Adrenal gland (tissue), 19 donors: ENCODE data around the gene TRAF7. TPM values are rescaled to one million over a fixed set of nuclear protein-coding genes. Genes with fewer than 3 reads are reported as not detected.
"Not testable (repeated sequence)": the region's sequence is repeated elsewhere in the genome, so short reads cannot be mapped to it uniquely, and the experiment has no call there.

Source experiments
- DNase-seq, 7 donors: peaks; one replicate each; pipeline ENCODE4 v3.0.0-alpha.2; 2019 to 2020
- H3K27ac ChIP-seq, 5 donors: fragments of 200-600 bp; sonication (generic) in 4 of 5; 1 replicate in 3 of 5; 2 replicates in 2 of 5; pipeline versions ENCODE4 v1.5.1 to v1.8.0; 2016 to 2020; ENCODE audit warnings: mild to moderate bottlenecking in 1 of 5
- H3K27me3 ChIP-seq: fragments of 200-600 bp; 2 replicates; pipeline ENCODE4 v1.8.0; 2021
- H3K36me3 ChIP-seq, 2 donors: fragments of 200-600 bp; replicated peaks in 1 of 2; 1 replicate in 1 of 2; 2 replicates in 1 of 2; pipeline versions ENCODE4 v1.5.1 to v1.8.0; 2018 to 2022
- H3K4me1 ChIP-seq, 2 donors: fragments of 200-600 bp; replicated peaks in 1 of 2; 1 replicate in 1 of 2; 2 replicates in 1 of 2; pipeline versions ENCODE4 v1.5.1 to v1.8.0; 2018 to 2021
- H3K4me3 ChIP-seq, 4 donors: fragments of 200-600 bp; sonication (generic) in 3 of 4; one replicate each; pipeline ENCODE4 v1.5.1; 2016 to 2018
- H3K9me3 ChIP-seq, 3 donors: fragments of 200-600 bp; sonication (generic) in 1 of 3; replicated peaks in 1 of 3; 1 replicate in 2 of 3; 2 replicates in 1 of 3; pipeline versions ENCODE4 v1.5.1 to v1.8.0; 2016 to 2021
- CTCF ChIP-seq, 6 experiments: fragments of 450-650 bp in 4 of 6; fragments of 200-600 bp in 2 of 6; sonication (generic) in 1 of 6; IDR thresholded peaks; 1 replicate in 5 of 6; 2 replicates in 1 of 6; pipeline versions ENCODE4 v1.5.1 to v1.8.0; 2016 to 2021; ENCODE audit warnings: antibody characterized with exemption in 6 of 6, mild to moderate bottlenecking in 2 of 6, moderate library complexity in 1 of 6
- POLR2A ChIP-seq, 2 donors: fragments of 450-650 bp; IDR thresholded peaks; one replicate each; pipeline ENCODE4 v1.6.1; 2017; ENCODE audit warnings: antibody characterized with exemption in 2 of 2, mild to moderate bottlenecking in 2 of 2, moderate library complexity in 1 of 2
- WGBS, 4 donors: extraction: QIAGEN DNeasy Blood & Tissue Kit in 2 of 4; methylation state at CpG; one replicate each; pipeline versions ENCODE4 v1.1.5 to v1.1.7; 2013 to 2017; 5-methylcytosine and 5-hydroxymethylcytosine counted together
- intact Hi-C, 2 donors: fragments of 100-400 bp; cut with DNase I; formaldehyde crosslinking; loops; one replicate each; pipeline versions ENCODE4 v1.14.1 to v1.15.0; 2022 to 2023
- long read RNA-seq, 10 donors: library from polyadenylated mRNA in 3 of 10; unstranded in 2 of 10; stranded (forward) in 1 of 10; transcript quantifications; one replicate each; pipeline ENCODE4 v2.0.0 and lab custom pipeline, GENCODE V29; 2021 to 2026
- polyA plus RNA-seq, 3 donors: library from polyadenylated mRNA; stranded (reverse); fragments of 200-250 nt in 2 of 3; fragments of 350-450 nt in 1 of 3; fragmentation: Illumina TruSeq in 1 of 3; extraction: RNeasy Lipid Tissue Mini Kit (QIAGEN cat#74804) in 1 of 3; gene quantifications; one replicate each; pipeline ENCODE4 v1.2.3, GENCODE V29; 2013 to 2014
- total RNA-seq, 9 donors: library from RNA; depleted of rRNA in 4 of 9; stranded (reverse); fragments of >200 nt in 4 of 9; fragments of 120-200 nt in 1 of 9; fragmentation: NEBNext Ultra II Directional in 1 of 9; extraction: Animal tissue kit (Norgen Biotek cat#: 25700) in 1 of 9; gene quantifications; one replicate each; pipeline versions ENCODE4 v1.1.0 to v1.2.4, GENCODE V29; 2013 to 2023
- donor health status: healthy with polysubstance abuse.
- donor health status: Bipolar disorder and iron deficiency.
- donor health status: DM: yes; HTN: yes; CAD: no.
- donor health status: DM: no; HTN: no; CAD: no.
- donor health status: DM: no; HTN: no; CAD: no.
- donor health status: DM: yes; HTN: yes; CAD: no.

Gene TRAF7
- total RNA-seq (100 to 1,000 TPM in 1 of 9 donors, 10 to 100 TPM in 8; 28.4 to 129 (median 57.1) TPM), polyA plus RNA-seq (10 to 100 TPM; 21.0 to 47.8 (median 43.8) TPM)
- long read RNA-seq, donor 1, transcript TRAF7-201 (21 exons, 3,700 nt): major isoform, 5 of 6 reads
- long read RNA-seq, donor 1, partial matches to known transcripts: 0 of 6 reads
- long read RNA-seq, donor 1, other reads (novel, unspliced or antisense): 0 of 6 reads
- long read RNA-seq, donor 2, transcript TRAF7-201 (21 exons, 3,700 nt): major isoform, 6 of 6 reads
- long read RNA-seq, donor 2, partial matches to known transcripts: 0 of 6 reads
- long read RNA-seq, donor 2, other reads (novel, unspliced or antisense): 0 of 6 reads
- long read RNA-seq, donor 3, partial matches to known transcripts: 0 of 4 reads
- long read RNA-seq, donor 3, other reads (novel, unspliced or antisense): 0 of 4 reads
- long read RNA-seq, donor 4, partial matches to known transcripts: 4 of 6 reads
- long read RNA-seq, donor 4, other reads (novel, unspliced or antisense): 0 of 6 reads
- long read RNA-seq, donor 5, transcript TRAF7-201 (21 exons, 3,700 nt): major isoform, 122 of 173 reads
- long read RNA-seq, donor 5, partial matches to known transcripts: 27 of 173 reads
- long read RNA-seq, donor 5, other reads (novel, unspliced or antisense): 23 of 173 reads
- long read RNA-seq, donor 6, partial matches to known transcripts: 1 of 9 reads
- long read RNA-seq, donor 6, other reads (novel, unspliced or antisense): 8 of 9 reads
- long read RNA-seq, donor 7, partial matches to known transcripts: 0 of 4 reads
- long read RNA-seq, donor 7, other reads (novel, unspliced or antisense): 0 of 4 reads
- long read RNA-seq, donor 8, transcript TRAF7-201 (21 exons, 3,700 nt): major isoform, 11 of 11 reads
- long read RNA-seq, donor 8, partial matches to known transcripts: 0 of 11 reads
- long read RNA-seq, donor 8, other reads (novel, unspliced or antisense): 0 of 11 reads
- long read RNA-seq, donor 9, partial matches to known transcripts: 0 of 4 reads
- long read RNA-seq, donor 9, other reads (novel, unspliced or antisense): 0 of 4 reads
- long read RNA-seq, donor 10, partial matches to known transcripts: 0 of 4 reads
- long read RNA-seq, donor 10, other reads (novel, unspliced or antisense): 0 of 4 reads

DNA sequence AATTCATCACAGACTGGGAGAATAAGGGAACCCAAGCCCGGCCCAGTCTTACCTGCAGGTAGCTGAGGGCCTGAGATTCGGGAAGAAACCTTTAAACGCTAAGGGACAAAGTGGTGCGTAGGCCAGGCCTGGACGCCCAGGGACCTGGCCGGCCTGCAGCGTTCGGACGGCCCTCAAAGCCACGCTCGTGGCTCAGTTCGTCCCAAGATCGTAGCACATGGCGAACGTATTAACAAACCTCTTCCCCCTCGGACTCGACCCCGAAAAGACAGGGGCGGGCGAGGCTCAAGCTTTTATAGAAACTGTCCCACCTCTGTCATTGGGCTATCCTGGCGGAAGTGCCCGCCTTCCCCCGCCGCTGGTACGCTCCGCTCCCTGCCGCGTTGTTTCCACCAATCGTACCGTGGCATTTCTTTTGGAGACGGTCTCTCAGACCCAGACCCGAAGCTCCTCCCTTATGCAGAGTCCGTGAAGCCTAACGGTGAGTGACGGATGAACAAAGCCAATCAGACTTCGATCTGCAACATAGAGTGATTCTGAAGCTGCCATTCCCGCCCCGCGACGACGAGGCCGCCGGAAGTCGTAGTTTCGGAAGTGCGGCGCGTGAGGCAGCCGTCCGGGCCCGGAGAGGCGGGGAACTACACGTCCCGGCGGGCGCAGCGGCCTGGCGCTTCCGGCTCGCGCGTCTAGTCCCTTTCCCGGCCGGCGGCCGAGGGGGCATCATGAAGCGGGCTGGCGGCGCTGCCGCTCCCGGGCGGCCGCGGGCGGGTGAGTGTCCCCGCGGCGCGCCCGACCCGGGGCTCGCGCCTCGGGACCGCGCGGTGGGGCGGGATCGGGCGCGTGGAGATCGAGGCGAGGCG is at the start of gene TRAF7:
TSS of gene TRAF7 (plus strand) at position 692 of the 860 bp plus-strand sequence. CDS start 8,139 bp downstream, outside the sequence.
- peak; percentile 99 for TF ChIP-seq POLR2A (IDR thresholded peaks at IDR 0.05)
- no peak for TF ChIP-seq CTCF (IDR thresholded peaks at IDR 0.05)

GRCh38 chr16:2106211-2106610 is 49.4 kb upstream of the TRAF7 start:
- H3K36me3 ChIP-seq: peaks cover 0 to 51% of the 10 kb centered on the region in 2 donors
- DNase-seq, intact Hi-C loops, H3K9me3 ChIP-seq, H3K4me1 ChIP-seq, H3K27ac ChIP-seq, H3K4me3 ChIP-seq, H3K27me3 ChIP-seq: not testable (repeated sequence)
- 95 to 98% methylated on average over 36 to 37 of the region's 38 CpGs; no CpG with 5 or more reads in 2 of the 4 donors for whole genome bisulfite sequencing, 4 donors

More for the DNA sequence above, at the start of gene TRAF7:
- intact Hi-C loops: no loop called here
- WGBS, 4 donors: 0 to 1% (median 1%) methylated on average over 14 to 93 of the region's 94 CpGs
- Histone ChIP-seq H3K4me3 (peak within 1 kb of the TSS; percentile 52 to 94 (median 82)), H3K27ac (peak within 1 kb of the TSS in 4 of 5 donors; percentile 68 to 96 (median 80)), H3K4me1 (peaks cover 34 to 70% of the 10 kb centered on the region in 2 donors), H3K9me3 (no peaks in the 10 kb centered on the region), H3K27me3 (no peaks in the 10 kb centered on the region), H3K36me3 (no peaks in the 10 kb centered on the region)
- peak; percentile 98 to 100 (median 99) for DNase-seq

- H3K27ac ChIP-seq, intact Hi-C loops, DNase-seq, H3K4me3 ChIP-seq, H3K9me3 ChIP-seq, H3K27me3 ChIP-seq, H3K4me1 ChIP-seq: not testable (repeated sequence)
- H3K36me3 ChIP-seq: peaks cover 0 to 60% of the 10 kb centered on the region in 2 donors
- 85 to 89% (median 89%) methylated on average over 12 to 17 of the region's 17 CpGs for WGBS, 4 donors
Measured at GRCh38 chr16:2107121-2107790, 48.3 kb upstream of the TRAF7 start.

DNA sequence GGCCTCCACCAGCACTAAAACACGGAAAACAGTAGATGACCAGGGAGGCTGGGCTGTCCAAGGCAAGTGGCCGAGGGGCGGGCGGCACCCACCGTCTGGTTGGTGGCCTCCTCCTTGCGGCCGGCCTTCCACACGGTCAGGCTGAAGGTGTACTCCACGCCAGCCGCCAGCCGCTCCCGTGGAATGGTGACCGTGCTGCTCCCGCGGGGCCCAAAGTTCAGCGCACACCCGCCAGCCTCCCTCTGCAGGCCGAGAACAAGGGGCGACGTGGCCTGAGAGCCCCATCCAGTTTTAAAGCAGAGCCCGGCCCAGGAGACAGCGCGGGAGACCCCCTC is 47.8 kb upstream of the TRAF7 start:
- H3K27me3 ChIP-seq, H3K4me3 ChIP-seq, H3K4me1 ChIP-seq, intact Hi-C loops, H3K9me3 ChIP-seq, DNase-seq, H3K27ac ChIP-seq: not testable (repeated sequence)
- peaks cover 0 to 55% of the 10 kb centered on the region in 2 donors for H3K36me3 ChIP-seq
- 94 to 99% (median 97%) methylated on average over 12 to 23 of the region's 23 CpGs for WGBS, 4 donors

- intact Hi-C loops: not testable (repeated sequence)
- WGBS, 4 donors: 97 to 99% (median 97%) methylated on average over 25 to 73 of the region's 73 CpGs
- H3K36me3 ChIP-seq: peaks cover 0 to 48% of the 10 kb centered on the region in 2 donors
Measured at GRCh38 chr16:2108446-2109270, 46.9 kb upstream of the TRAF7 start.

DNA sequence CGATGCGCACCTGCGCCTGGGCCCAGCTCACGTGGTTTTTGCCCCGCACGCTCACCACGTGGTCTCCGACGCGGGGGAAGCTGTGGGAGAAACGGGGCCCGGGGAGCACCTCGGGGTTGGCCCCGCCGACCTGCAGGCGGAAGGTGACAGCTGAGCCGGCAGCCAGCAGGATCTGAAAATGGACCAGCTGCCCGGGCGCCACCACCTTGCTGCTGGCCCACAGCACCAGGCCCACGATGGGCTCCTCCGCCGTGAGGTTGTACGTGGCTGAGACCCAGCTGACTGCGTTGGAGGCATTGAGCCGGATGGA is 46.4 kb upstream of the TRAF7 start:
- DNase-seq, H3K27me3 ChIP-seq, H3K4me1 ChIP-seq, H3K27ac ChIP-seq, H3K9me3 ChIP-seq, intact Hi-C loops, H3K4me3 ChIP-seq: not testable (repeated sequence)
- H3K36me3 ChIP-seq: peaks cover 0 to 53% of the 10 kb centered on the region in 2 donors
- 94 to 100% (median 98%) methylated on average over 3 to 25 of the region's 25 CpGs for WGBS, 4 donors

More at GRCh38 chr16:2108446-2109270, 46.9 kb upstream of the TRAF7 start:
- not testable (repeated sequence) for DNase-seq, H3K27ac ChIP-seq, H3K4me3 ChIP-seq, H3K4me1 ChIP-seq, H3K9me3 ChIP-seq, H3K27me3 ChIP-seq

GRCh38 chr16:2109872-2110271 is 45.7 kb upstream of the TRAF7 start:
- DNase-seq, H3K4me1 ChIP-seq, H3K27ac ChIP-seq, H3K4me3 ChIP-seq, H3K9me3 ChIP-seq, intact Hi-C loops, H3K27me3 ChIP-seq: not testable (repeated sequence)
- WGBS, 4 donors: 91 to 93% methylated on average over 19 to 23 of the region's 23 CpGs; no CpG with 5 or more reads in 2 of the 4 donors
- H3K36me3 ChIP-seq: peaks cover 0 to 55% of the 10 kb centered on the region in 2 donors
